ENCODE results near the gene SCP2D1. TPM values are rescaled to one million over a fixed set of nuclear protein-coding genes. Genes with fewer than 3 reads are reported as not detected.

Gene SCP2D1
- total RNA-seq, 1 experiment from 2014 or later: not detected

GRCh38 chr20:18852318-18852717 is 38.7 kb downstream of the SCP2D1 start:
- DNase-seq: no peak
- H3K4me2 ChIP-seq (ENCODE audit: low read length): no peak overlapping the region
- H3K4me1 ChIP-seq (ENCODE audit: insufficient read depth, low read length): no peaks in the 10 kb centered on the region
- H3K9me2 ChIP-seq (replicated peaks; ENCODE audit: low read length): no peaks in the 10 kb centered on the region
- no peak for ATAC-seq
- no peak overlapping the region for H3K9ac ChIP-seq (ENCODE audit: low read length)
- no peak overlapping the region for H3K27ac ChIP-seq (ENCODE audit: low read length)
- ChIA-PET POLR2A (ENCODE audit: unreplicated experiment) (interaction anchor here (0.6 kb wide), 1 partner anchor 199 kb away, joined by 3 read pairs; no protein-coding TSS in a partner anchor), CTCF (no interaction called here)
- H3K27me3 ChIP-seq (ENCODE audit: low read length): peaks cover 49% of the 10 kb centered on the region
- no peak overlapping the region for H3K4me3 ChIP-seq (ENCODE audit: low read length)
- H3F3A ChIP-seq (ENCODE audit: low read length, unreplicated experiment): no peaks in the 10 kb centered on the region
- BruUV-seq (replicated peaks): no TSS peak
- H2AFZ ChIP-seq (ENCODE audit: low read length): no peak overlapping the region
- intact Hi-C loops (cut with micrococcal nuclease): no loop called here
- no peaks in the 10 kb centered on the region for H3K36me3 ChIP-seq (ENCODE audit: low read depth, low read length)
- H3K9me3 ChIP-seq (ENCODE audit: low read length): no peaks in the 10 kb centered on the region
- H3K79me2 ChIP-seq (ENCODE audit: low read length): no peaks in the 10 kb centered on the region
- no peak for TF ChIP-seq CTCF (conservative IDR thresholded peaks at IDR 0.05; ENCODE audit: low read depth, low read length)
- no peak for TF ChIP-seq EZH2 (IDR thresholded peaks at IDR 0.05; ENCODE audit: low read length, unreplicated experiment)
- no peak for TF ChIP-seq EZH2phosphoT487 (IDR thresholded peaks at IDR 0.05; ENCODE audit: borderline replicate concordance, low read length)
- H4K20me1 ChIP-seq (ENCODE audit: low read length): no peaks in the 10 kb centered on the region

DNA sequence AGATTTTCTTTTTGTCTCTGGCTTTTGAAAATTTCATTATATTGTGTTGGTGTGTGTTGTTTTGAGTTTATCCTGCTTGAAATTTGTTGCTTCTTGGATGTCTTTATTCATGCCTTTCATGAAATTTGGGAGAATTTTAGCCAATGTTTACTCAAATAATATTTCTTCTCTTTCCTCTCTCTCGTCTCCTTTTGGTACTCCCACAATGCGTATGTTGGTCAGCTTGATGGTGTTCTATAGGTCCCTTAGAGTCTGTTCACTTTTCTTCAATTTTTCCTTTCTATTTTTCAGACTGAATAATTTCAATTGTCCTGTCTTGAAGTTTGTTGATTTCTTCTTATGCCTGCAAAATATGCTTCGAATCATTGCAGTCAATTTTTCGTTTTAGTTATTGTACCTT is 39.6 kb downstream of the SCP2D1 start:
- POLR2A ChIA-PET (ENCODE audit: unreplicated experiment): no interaction called here
- Histone ChIP-seq H3K27ac (ENCODE audit: low read length) (no peak overlapping the region), H3K9ac (ENCODE audit: low read length) (no peak overlapping the region), H3K4me1 (ENCODE audit: insufficient read depth, low read length) (no peaks in the 10 kb centered on the region), H4K20me1 (ENCODE audit: low read length) (no peaks in the 10 kb centered on the region), H3K79me2 (ENCODE audit: low read length) (no peaks in the 10 kb centered on the region), H3K9me2 (replicated peaks; ENCODE audit: low read length) (no peaks in the 10 kb centered on the region), H3K9me3 (ENCODE audit: low read length) (no peaks in the 10 kb centered on the region), H3K4me2 (ENCODE audit: low read length) (no peak overlapping the region), H3K4me3 (ENCODE audit: low read length) (no peak overlapping the region), H3F3A (ENCODE audit: low read length, unreplicated experiment) (no peaks in the 10 kb centered on the region), H2AFZ (ENCODE audit: low read length) (no peak overlapping the region), H3K27me3 (ENCODE audit: low read length) (peaks cover 40% of the 10 kb centered on the region), H3K36me3 (ENCODE audit: low read depth, low read length) (no peaks in the 10 kb centered on the region)
- no peak for ATAC-seq
- TF ChIP-seq CTCF (conservative IDR thresholded peaks at IDR 0.05; ENCODE audit: low read depth, low read length): no peak
- TF ChIP-seq EZH2phosphoT487 (IDR thresholded peaks at IDR 0.05; ENCODE audit: borderline replicate concordance, low read length): no peak
- no peak for TF ChIP-seq EZH2 (IDR thresholded peaks at IDR 0.05; ENCODE audit: low read length, unreplicated experiment)
- BruUV-seq (replicated peaks): no TSS peak
- intact Hi-C loops (cut with micrococcal nuclease): no loop called here
- CTCF ChIA-PET: interaction anchor here (0.6 kb wide), 1 partner anchor 837 kb away, joined by 3 read pairs; no protein-coding TSS in a partner anchor
- DNase-seq: no peak

GRCh38 chr20:18853946-18854646 is 40.5 kb downstream of the SCP2D1 start:
- no peak for TF ChIP-seq CTCF (conservative IDR thresholded peaks at IDR 0.05; ENCODE audit: low read depth, low read length)
- TF ChIP-seq EZH2 (IDR thresholded peaks at IDR 0.05; ENCODE audit: low read length, unreplicated experiment): no peak
- TF ChIP-seq EZH2phosphoT487 (IDR thresholded peaks at IDR 0.05; ENCODE audit: borderline replicate concordance, low read length): no peak
- ChIA-PET CTCF (no interaction called here), POLR2A (ENCODE audit: unreplicated experiment) (no interaction called here)
- Histone ChIP-seq H3K27me3 (ENCODE audit: low read length) (peaks cover 31% of the 10 kb centered on the region), H3K36me3 (ENCODE audit: low read depth, low read length) (no peaks in the 10 kb centered on the region), H3K79me2 (ENCODE audit: low read length) (no peaks in the 10 kb centered on the region), H3K9me2 (replicated peaks; ENCODE audit: low read length) (no peaks in the 10 kb centered on the region), H3K4me2 (ENCODE audit: low read length) (no peak overlapping the region), H3K27ac (ENCODE audit: low read length) (no peak overlapping the region), H2AFZ (ENCODE audit: low read length) (no peak overlapping the region), H3F3A (ENCODE audit: low read length, unreplicated experiment) (no peaks in the 10 kb centered on the region), H3K4me3 (ENCODE audit: low read length) (no peak overlapping the region), H3K9me3 (ENCODE audit: low read length) (no peaks in the 10 kb centered on the region), H4K20me1 (ENCODE audit: low read length) (no peaks in the 10 kb centered on the region), H3K9ac (ENCODE audit: low read length) (no peak overlapping the region), H3K4me1 (ENCODE audit: insufficient read depth, low read length) (no peaks in the 10 kb centered on the region)
- intact Hi-C loops (cut with micrococcal nuclease): no loop called here
- DNase-seq (no peak), ATAC-seq (no peak)
- no TSS peak for BruUV-seq (replicated peaks)

Measured in PC-3 (cell line).